ENCODE results near the gene FIG4. TPM values are rescaled to one million over a fixed set of nuclear protein-coding genes. Genes with fewer than 3 reads are reported as not detected.

The FIG4 gene
- total and polyA plus RNA-seq, 2 donors (not counting 1 experiment from before 2014, with no cell fraction given): 21.1 to 38.3 TPM

DNA sequence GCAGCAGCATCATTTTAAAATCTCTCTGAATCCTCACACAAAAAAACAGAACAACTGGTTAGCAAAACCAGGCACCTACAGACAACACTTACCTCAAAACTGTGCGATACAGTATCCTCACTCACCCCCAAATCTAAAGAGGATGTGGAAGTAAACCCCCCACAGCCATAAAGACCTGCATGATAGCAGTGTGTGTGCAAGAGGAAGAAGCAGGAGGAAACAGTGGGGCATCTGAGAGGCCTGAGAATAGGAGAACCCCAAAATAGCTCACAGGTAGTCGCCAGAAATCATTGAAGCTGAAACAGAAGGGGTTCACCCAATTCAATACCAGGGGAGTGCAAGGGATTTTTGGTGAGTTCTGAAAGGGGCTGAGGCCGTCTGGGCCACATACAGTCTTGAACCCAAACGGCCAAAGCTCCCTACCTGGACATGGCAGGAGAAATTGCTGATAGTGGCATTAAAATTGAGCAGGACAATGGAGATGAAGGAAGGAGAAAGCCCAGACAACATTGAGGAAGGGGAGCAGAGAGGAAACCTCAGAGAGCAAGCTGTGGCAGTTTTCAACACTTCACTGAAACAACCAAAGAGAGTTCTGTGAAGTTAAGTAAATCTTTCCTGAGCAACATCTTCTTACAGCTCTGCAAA is 129.7 kb downstream of the FIG4 start:
- no peak for TF ChIP-seq EZH2 (IDR thresholded peaks at IDR 0.05; ENCODE audit: low read length, missing control alignments)
- TF ChIP-seq, protein P1, sequence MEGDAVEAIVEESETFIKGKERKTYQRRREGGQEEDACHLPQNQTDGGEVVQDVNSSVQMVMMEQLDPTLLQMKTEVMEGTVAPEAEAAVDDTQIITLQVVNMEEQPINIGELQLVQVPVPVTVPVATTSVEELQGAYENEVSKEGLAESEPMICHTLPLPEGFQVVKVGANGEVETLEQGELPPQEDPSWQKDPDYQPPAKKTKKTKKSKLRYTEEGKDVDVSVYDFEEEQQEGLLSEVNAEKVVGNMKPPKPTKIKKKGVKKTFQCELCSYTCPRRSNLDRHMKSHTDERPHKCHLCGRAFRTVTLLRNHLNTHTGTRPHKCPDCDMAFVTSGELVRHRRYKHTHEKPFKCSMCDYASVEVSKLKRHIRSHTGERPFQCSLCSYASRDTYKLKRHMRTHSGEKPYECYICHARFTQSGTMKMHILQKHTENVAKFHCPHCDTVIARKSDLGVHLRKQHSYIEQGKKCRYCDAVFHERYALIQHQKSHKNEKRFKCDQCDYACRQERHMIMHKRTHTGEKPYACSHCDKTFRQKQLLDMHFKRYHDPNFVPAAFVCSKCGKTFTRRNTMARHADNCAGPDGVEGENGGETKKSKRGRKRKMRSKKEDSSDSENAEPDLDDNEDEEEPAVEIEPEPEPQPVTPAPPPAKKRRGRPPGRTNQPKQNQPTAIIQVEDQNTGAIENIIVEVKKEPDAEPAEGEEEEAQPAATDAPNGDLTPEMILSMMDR (conservative IDR thresholded peaks at IDR 0.05 in 1 of 2, IDR thresholded peaks at IDR 0.05 in 1 of 2; ENCODE audit: low read depth in 1 of 2, low read length in 2 of 2): no peak
- no peaks in the 10 kb centered on the region for H3K79me2 ChIP-seq (ENCODE audit: control insufficient read depth, insufficient read depth, low read length)
- no peak overlapping the region for H2AFZ ChIP-seq (ENCODE audit: low read length)
- no peaks in the 10 kb centered on the region for H4K20me1 ChIP-seq (ENCODE audit: control insufficient read depth, extremely low read depth, insufficient read depth, low read length)
- H3K4me2 ChIP-seq (ENCODE audit: extremely low read depth, insufficient read depth, low read length): no peak overlapping the region
- DNase-seq (ENCODE audit: low read depth in 2 of 2): no peak
- H3K9ac ChIP-seq (ENCODE audit: insufficient read depth, low read length): no peak overlapping the region
- no peaks in the 10 kb centered on the region for H3K36me3 ChIP-seq (ENCODE audit: control insufficient read depth, insufficient read depth, low read length)
- H3K4me3 ChIP-seq (replicated peaks in 1 of 4; ENCODE audit: control extremely low read depth in 1 of 4, insufficient read depth in 1 of 4, low read depth in 3 of 4, low read length in 4 of 4): no peak overlapping the region
- H3K27me3 ChIP-seq (ENCODE audit: control insufficient read depth, insufficient read depth, low read length): no peaks in the 10 kb centered on the region
- H3K9me3 ChIP-seq (ENCODE audit: control insufficient read depth, insufficient read depth, low read depth, low read length): no peaks in the 10 kb centered on the region
- H3K27ac ChIP-seq (ENCODE audit: insufficient read depth, low read length): no peak overlapping the region
- no peaks in the 10 kb centered on the region for H3K4me1 ChIP-seq (ENCODE audit: control insufficient read depth, extremely low read depth, insufficient read depth, low read length)

DNA sequence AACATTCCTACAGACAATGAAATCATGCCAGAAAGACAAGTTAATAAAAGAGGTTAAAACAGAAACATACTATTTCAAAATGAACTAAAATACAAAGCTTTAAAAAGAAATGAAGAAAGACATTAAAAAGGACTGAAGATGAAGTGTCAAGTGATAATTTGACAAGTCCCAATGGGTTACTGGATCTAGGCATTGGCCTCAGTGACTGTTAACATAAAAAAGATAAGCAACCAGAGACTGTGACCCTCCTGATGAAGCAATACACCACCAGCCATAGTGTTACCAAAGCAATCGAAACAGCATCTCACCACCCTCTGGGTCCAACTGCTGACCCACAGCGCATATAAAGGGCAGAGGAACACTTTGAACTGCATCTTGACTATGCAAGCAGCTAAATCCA is 130.3 kb downstream of the FIG4 start:
- Histone ChIP-seq H3K79me2 (ENCODE audit: control insufficient read depth, insufficient read depth, low read length) (no peaks in the 10 kb centered on the region), H3K9me3 (ENCODE audit: control insufficient read depth, insufficient read depth, low read depth, low read length) (no peaks in the 10 kb centered on the region), H3K4me3 (replicated peaks in 1 of 4; ENCODE audit: control extremely low read depth in 1 of 4, insufficient read depth in 1 of 4, low read depth in 3 of 4, low read length in 4 of 4) (no peak overlapping the region)

GRCh38 chr6:109824105-109824504 is 133.0 kb downstream of the FIG4 start:
- Histone ChIP-seq H3K4me3 (replicated peaks in 1 of 4; ENCODE audit: control extremely low read depth in 1 of 4, insufficient read depth in 1 of 4, low read depth in 3 of 4, low read length in 4 of 4) (no peak overlapping the region), H3K9me3 (ENCODE audit: control insufficient read depth, insufficient read depth, low read depth, low read length) (no peaks in the 10 kb centered on the region), H4K20me1 (ENCODE audit: control insufficient read depth, extremely low read depth, insufficient read depth, low read length) (no peaks in the 10 kb centered on the region), H3K79me2 (ENCODE audit: control insufficient read depth, insufficient read depth, low read length) (no peaks in the 10 kb centered on the region), H3K27me3 (ENCODE audit: control insufficient read depth, insufficient read depth, low read length) (no peaks in the 10 kb centered on the region), H3K36me3 (ENCODE audit: control insufficient read depth, insufficient read depth, low read length) (no peaks in the 10 kb centered on the region), H3K4me2 (ENCODE audit: extremely low read depth, insufficient read depth, low read length) (no peak overlapping the region), H3K27ac (ENCODE audit: insufficient read depth, low read length) (no peak overlapping the region), H2AFZ (ENCODE audit: low read length) (no peak overlapping the region), H3K4me1 (ENCODE audit: control insufficient read depth, extremely low read depth, insufficient read depth, low read length) (no peaks in the 10 kb centered on the region), H3K9ac (ENCODE audit: insufficient read depth, low read length) (no peak overlapping the region)
- DNase-seq (ENCODE audit: low read depth in 2 of 2): no peak
- TF ChIP-seq, protein P1 (conservative IDR thresholded peaks at IDR 0.05 in 1 of 2, IDR thresholded peaks at IDR 0.05 in 1 of 2; ENCODE audit: low read depth in 1 of 2, low read length in 2 of 2): no peak
- no peak for TF ChIP-seq EZH2 (IDR thresholded peaks at IDR 0.05; ENCODE audit: low read length, missing control alignments)

More for the DNA sequence above, 130.3 kb downstream of the FIG4 start:
- Histone ChIP-seq H3K27ac (ENCODE audit: insufficient read depth, low read length) (no peak overlapping the region), H3K4me1 (ENCODE audit: control insufficient read depth, extremely low read depth, insufficient read depth, low read length) (no peaks in the 10 kb centered on the region), H4K20me1 (ENCODE audit: control insufficient read depth, extremely low read depth, insufficient read depth, low read length) (no peaks in the 10 kb centered on the region), H3K27me3 (ENCODE audit: control insufficient read depth, insufficient read depth, low read length) (no peaks in the 10 kb centered on the region), H2AFZ (ENCODE audit: low read length) (no peak overlapping the region), H3K4me2 (ENCODE audit: extremely low read depth, insufficient read depth, low read length) (no peak overlapping the region), H3K36me3 (ENCODE audit: control insufficient read depth, insufficient read depth, low read length) (no peaks in the 10 kb centered on the region), H3K9ac (ENCODE audit: insufficient read depth, low read length) (no peak overlapping the region)
- TF ChIP-seq, protein P1 (conservative IDR thresholded peaks at IDR 0.05 in 1 of 2, IDR thresholded peaks at IDR 0.05 in 1 of 2; ENCODE audit: low read depth in 1 of 2, low read length in 2 of 2): no peak
- no peak for TF ChIP-seq EZH2 (IDR thresholded peaks at IDR 0.05; ENCODE audit: low read length, missing control alignments)
- no peak for DNase-seq (ENCODE audit: low read depth in 2 of 2)
